GM23338 (cell line): ENCODE data around the gene TIMM8B.

Experiments used
- CREB1 ChIP-seq: fragments of 250-450 bp; sonication (Bioruptor Pico); IDR thresholded peaks from 2 replicates; pipeline ENCODE4 v1.5.0; 2020; ENCODE audit warnings: low read depth, mild to moderate bottlenecking, moderate library complexity
- CTCF ChIP-seq, 2 experiments: fragments of 200-600 bp in 1 of 2; sonication (generic) in 1 of 2; conservative IDR thresholded peaks; 2 replicates each; pipeline versions ENCODE4 v1.5.1 to v1.6.1; 2016 to 2017; ENCODE audit warnings: antibody characterized with exemption in 2 of 2, low read depth in 2 of 2, mild to moderate bottlenecking in 2 of 2, moderate library complexity in 1 of 2
- EZH2 ChIP-seq: fragments of 200-600 bp; sonication (generic); IDR thresholded peaks from one replicate; pipeline ENCODE4 v1.8.0; 2017; ENCODE audit warnings: antibody characterized with exemption, mild to moderate bottlenecking, low read depth; ENCODE audit not compliant: unreplicated experiment
- EZH2phosphoT487 ChIP-seq: fragments of 200-600 bp; sonication (generic); IDR thresholded peaks from one replicate; pipeline ENCODE4 v1.8.1; 2018; ENCODE audit warnings: antibody characterized with exemption; ENCODE audit not compliant: unreplicated experiment

GRCh38 chr11:112082729-112083128 lies 3.8 kb downstream of the TIMM8B start:
- TF ChIP-seq CTCF (conservative IDR thresholded peaks at IDR 0.05; ENCODE audit: low read depth in 2 of 2) (no peak), EZH2phosphoT487 (no peak), EZH2 (no peak), CREB1 (no peak)
